Gastrocnemius medialis (tissue), 4 donors: Measurements from ENCODE around the gene PCCB. TPM values are rescaled to one million over a fixed set of nuclear protein-coding genes. Genes with fewer than 3 reads are reported as not detected.
"Not testable (repeated sequence)": the region's sequence is repeated elsewhere in the genome, so short reads cannot be mapped to it uniquely, and the experiment has no call there.

ENCODE experiments used
- ATAC-seq, 2 donors: fragments of 150-250 bp; one replicate each; pipeline ENCODE4 v1.9.1; 2016
- DNase-seq, 2 donors: peaks; one replicate each; pipeline ENCODE4 v3.0.0-alpha.2; 2019
- H3K27ac ChIP-seq, 4 donors: fragments of 200-600 bp; sonication (generic); 1 replicate in 1 of 4; 2 replicates in 3 of 4; pipeline ENCODE4 v1.5.1; 2016 to 2018; ENCODE audit warnings: mild to moderate bottlenecking in 2 of 4, moderate library complexity in 1 of 4
- H3K27me3 ChIP-seq, 3 donors: fragments of 200-600 bp; sonication (generic) in 2 of 3; 1 replicate in 1 of 3; 2 replicates in 2 of 3; pipeline versions ENCODE4 v1.5.1 to v1.6.0; 2016 to 2019; ENCODE audit warnings: mild to moderate bottlenecking in 1 of 3, moderate library complexity in 1 of 3
- H3K36me3 ChIP-seq, 2 donors: fragments of 200-600 bp; sonication (generic) in 1 of 2; one replicate each; pipeline ENCODE4 v1.5.1; 2017 to 2018
- H3K4me1 ChIP-seq, 2 donors: fragments of 200-600 bp; sonication (generic) in 1 of 2; one replicate each; pipeline ENCODE4 v1.5.1; 2016 to 2017; ENCODE audit warnings: mild to moderate bottlenecking in 2 of 2
- H3K4me3 ChIP-seq, 4 donors: fragments of 200-600 bp; sonication (generic) in 3 of 4; 1 replicate in 1 of 4; 2 replicates in 3 of 4; pipeline ENCODE4 v1.5.1; 2016 to 2019; ENCODE audit warnings: mild to moderate bottlenecking in 2 of 4
- H3K9me3 ChIP-seq, 3 donors: fragments of 200-600 bp; sonication (generic) in 2 of 3; 1 replicate in 1 of 3; 2 replicates in 2 of 3; pipeline ENCODE4 v1.5.1; 2016 to 2019
- CTCF ChIP-seq, 5 experiments: fragments of 450-650 bp in 3 of 5; fragments of 200-600 bp in 2 of 5; sonication (generic) in 2 of 5; IDR thresholded peaks in 4 of 5; conservative IDR thresholded peaks in 1 of 5; 1 replicate in 4 of 5; 2 replicates in 1 of 5; pipeline ENCODE4 v1.5.1; 2016 to 2019; ENCODE audit warnings: antibody characterized with exemption in 5 of 5, mild to moderate bottlenecking in 3 of 5, moderate library complexity in 3 of 5
- POLR2A ChIP-seq, 2 donors: fragments of 450-650 bp; IDR thresholded peaks; one replicate each; pipeline ENCODE4 v1.6.1; 2017; ENCODE audit warnings: antibody characterized with exemption in 2 of 2, mild to moderate bottlenecking in 2 of 2, moderate library complexity in 2 of 2
- in situ Hi-C, 4 donors: fragments of 200-750 bp; cut with MboI; loops; one replicate each; pipeline versions ENCODE4 v1.15.0 to v1.8.0; 2017; ENCODE audit warnings: low sequenced_read_pairs in 4 of 4
- intact Hi-C: fragments of 100-400 bp; cut with DNase I; formaldehyde crosslinking; loops from one replicate; pipeline ENCODE4 v1.15.1; 2023; ENCODE audit warnings: low total_unique reads
- total RNA-seq, 4 donors: library from RNA; depleted of rRNA; stranded (reverse); fragments of >200 nt; gene quantifications; one replicate each; pipeline versions ENCODE4 v1.1.0 to v1.2.3, GENCODE V29; 2016

PCCB gene
- total RNA-seq, 4 donors from 2014 or later: 29.8 to 41.4 (median 37.9) TPM

- Histone ChIP-seq H3K27ac (no peak overlapping the region), H3K27me3 (no peaks in the 10 kb centered on the region), H3K36me3 (peaks cover 0 to 5% of the 10 kb centered on the region in 2 donors), H3K4me1 (peaks cover 0 to 19% of the 10 kb centered on the region in 2 donors), H3K9me3 (no peaks in the 10 kb centered on the region), H3K4me3 (no peak overlapping the region)
- ATAC-seq (no peak), DNase-seq (no peak)
- in situ Hi-C loops (no loop called here), intact Hi-C loops (no loop called here)
- TF ChIP-seq CTCF (IDR thresholded peaks at IDR 0.05 in 4 of 5, conservative IDR thresholded peaks at IDR 0.05 in 1 of 5): no peak
- no peak for TF ChIP-seq POLR2A (IDR thresholded peaks at IDR 0.05)
These were observed 101.2 kb downstream of the PCCB start for GRCh38 chr3:136351351-136351750.

- no peaks in the 10 kb centered on the region for H3K9me3 ChIP-seq
- H3K4me1 ChIP-seq: peaks cover 0 to 19% of the 10 kb centered on the region in 2 donors
- DNase-seq (no peak), ATAC-seq (no peak)
- H3K36me3 ChIP-seq: peaks cover 0 to 5% of the 10 kb centered on the region in 2 donors
- in situ Hi-C loops (no loop called here), intact Hi-C loops (no loop called here)
- no peak overlapping the region for H3K27ac ChIP-seq
- H3K27me3 ChIP-seq: no peaks in the 10 kb centered on the region
- no peak overlapping the region for H3K4me3 ChIP-seq
- TF ChIP-seq CTCF (IDR thresholded peaks at IDR 0.05 in 4 of 5, conservative IDR thresholded peaks at IDR 0.05 in 1 of 5) (peak in 1 of 5 experiments; percentile 24), POLR2A (IDR thresholded peaks at IDR 0.05) (no peak)
These were observed 101.8 kb downstream of the PCCB start for GRCh38 chr3:136351905-136352304.

- intact Hi-C loops: no loop called here
- no peaks in the 10 kb centered on the region for H3K36me3 ChIP-seq
- H3K27ac ChIP-seq: no peak overlapping the region
- no peak overlapping the region for H3K4me3 ChIP-seq
- in situ Hi-C loops: no loop called here
- H3K27me3 ChIP-seq: no peaks in the 10 kb centered on the region
- no peak for TF ChIP-seq CTCF (IDR thresholded peaks at IDR 0.05 in 4 of 5, conservative IDR thresholded peaks at IDR 0.05 in 1 of 5)
- no peak for TF ChIP-seq POLR2A (IDR thresholded peaks at IDR 0.05)
- ATAC-seq: no peak
- DNase-seq: no peak
- H3K4me1 ChIP-seq: peaks cover 0 to 19% of the 10 kb centered on the region in 2 donors
- no peaks in the 10 kb centered on the region for H3K9me3 ChIP-seq
These were observed 103.3 kb downstream of the PCCB start for GRCh38 chr3:136353461-136353860.

GRCh38 chr3:136366289-136366688 is 116.1 kb downstream of the PCCB start:
- TF ChIP-seq POLR2A (IDR thresholded peaks at IDR 0.05) (no peak), CTCF (IDR thresholded peaks at IDR 0.05 in 4 of 5, conservative IDR thresholded peaks at IDR 0.05 in 1 of 5) (no peak)
- H3K9me3 ChIP-seq: no peaks in the 10 kb centered on the region
- no peak for DNase-seq
- intact Hi-C loops: no loop called here
- H3K4me3 ChIP-seq: no peak overlapping the region
- no peak for ATAC-seq
- no peaks in the 10 kb centered on the region for H3K4me1 ChIP-seq
- peaks cover 0 to 6% of the 10 kb centered on the region in 2 donors for H3K36me3 ChIP-seq
- H3K27me3 ChIP-seq: no peaks in the 10 kb centered on the region
- H3K27ac ChIP-seq: no peak overlapping the region
- in situ Hi-C loops: no loop called here

GRCh38 chr3:136375800-136376199 is 125.7 kb downstream of the PCCB start:
- in situ Hi-C loops: loop anchor here in 3 of 4 donors (25.0 kb wide), 3 partner anchors 288 to 637 kb away; no protein-coding TSS in a partner anchor
- H3K27ac ChIP-seq, H3K4me1 ChIP-seq, intact Hi-C loops, H3K9me3 ChIP-seq, H3K4me3 ChIP-seq, H3K36me3 ChIP-seq, H3K27me3 ChIP-seq, ATAC-seq, DNase-seq: not testable (repeated sequence)
